Measurements from ENCODE around the gene ZFPM1.

The ZFPM1 gene

DNA sequence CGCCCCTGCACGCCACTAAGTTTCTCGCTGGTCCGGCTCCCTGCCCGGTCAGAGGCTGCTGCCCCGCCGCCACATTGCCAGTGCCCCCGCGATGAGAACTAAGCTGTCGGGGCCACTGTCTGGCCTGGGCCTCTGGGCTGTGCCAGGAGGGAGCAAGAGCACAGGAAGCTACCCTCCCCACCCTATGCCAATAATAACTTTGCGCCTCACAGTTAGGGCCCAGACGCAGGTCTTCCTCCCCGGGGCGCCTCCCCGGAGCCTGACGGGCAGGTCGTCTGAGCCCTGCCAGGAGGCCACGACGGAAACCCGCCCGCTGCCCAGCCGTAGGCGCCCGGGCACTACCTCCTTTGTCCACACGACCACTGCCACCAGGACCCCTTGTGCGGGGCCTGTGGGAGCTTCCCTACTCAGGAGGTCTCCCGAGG is 1.5 kb downstream of the ZFPM1 start:
- TF ChIP-seq, protein P1, sequence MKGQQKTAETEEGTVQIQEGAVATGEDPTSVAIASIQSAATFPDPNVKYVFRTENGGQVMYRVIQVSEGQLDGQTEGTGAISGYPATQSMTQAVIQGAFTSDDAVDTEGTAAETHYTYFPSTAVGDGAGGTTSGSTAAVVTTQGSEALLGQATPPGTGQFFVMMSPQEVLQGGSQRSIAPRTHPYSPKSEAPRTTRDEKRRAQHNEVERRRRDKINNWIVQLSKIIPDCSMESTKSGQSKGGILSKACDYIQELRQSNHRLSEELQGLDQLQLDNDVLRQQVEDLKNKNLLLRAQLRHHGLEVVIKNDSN (IDR thresholded peaks at IDR 0.05): no peak
- TF ChIP-seq TEAD4 (IDR thresholded peaks at IDR 0.05) (no peak), FOXM1 (IDR thresholded peaks at IDR 0.05; ENCODE audit: borderline replicate concordance, low read depth) (no peak)

DNA sequence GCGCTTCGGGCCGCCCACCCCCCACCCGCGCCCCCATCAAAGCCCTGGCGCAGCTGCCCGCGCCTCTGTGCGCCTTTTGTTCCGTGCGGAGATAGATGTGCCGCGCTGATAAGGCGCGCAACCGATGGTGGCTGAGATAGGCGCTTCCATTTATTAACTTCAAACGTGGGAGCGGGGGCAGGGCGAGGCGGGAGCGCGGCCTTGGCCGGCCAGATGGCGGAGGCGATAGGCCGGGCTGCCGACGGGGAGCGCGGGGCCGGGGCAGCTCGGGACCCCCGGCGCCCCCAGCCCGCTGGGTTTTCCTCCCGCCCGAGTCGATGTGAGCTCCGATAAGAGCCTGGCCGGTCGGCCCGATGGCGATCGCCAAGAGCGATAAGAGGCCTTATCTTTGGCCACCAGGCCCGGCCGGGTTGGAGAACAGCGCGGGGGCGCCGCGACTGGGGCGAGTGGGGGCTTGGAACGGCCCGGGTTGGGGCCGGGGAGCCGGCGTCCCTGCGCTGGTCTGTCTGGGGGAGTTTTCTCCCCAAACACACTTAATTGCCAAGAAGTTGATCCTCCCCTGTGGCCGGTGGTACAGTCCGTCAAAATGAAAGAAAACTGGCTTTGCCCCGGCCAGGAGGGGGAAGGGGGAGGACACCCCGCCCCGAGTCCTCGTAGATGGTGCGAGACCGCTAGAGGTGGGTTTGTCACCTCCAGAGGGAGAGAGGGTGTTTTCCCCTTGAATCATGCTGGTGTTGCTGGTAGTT is 2.7 kb downstream of the ZFPM1 start:
- TF ChIP-seq, protein P1 (IDR thresholded peaks at IDR 0.05): no peak
- no peak for TF ChIP-seq TEAD4 (IDR thresholded peaks at IDR 0.05)
- no peak for TF ChIP-seq CEBPB (IDR thresholded peaks at IDR 0.05)
- TF ChIP-seq ZBTB7A (IDR thresholded peaks at IDR 0.05; ENCODE audit: low read depth): no peak
- TF ChIP-seq FOXM1 (IDR thresholded peaks at IDR 0.05; ENCODE audit: borderline replicate concordance, low read depth): no peak
- no peak for TF ChIP-seq TCF12 (IDR thresholded peaks at IDR 0.05; ENCODE audit: low read depth)
- no peak for TF ChIP-seq TAF1 (IDR thresholded peaks at IDR 0.05; ENCODE audit: low read depth)
- no peak for TF ChIP-seq RAD21 (IDR thresholded peaks at IDR 0.05; ENCODE audit: low read depth)

DNA sequence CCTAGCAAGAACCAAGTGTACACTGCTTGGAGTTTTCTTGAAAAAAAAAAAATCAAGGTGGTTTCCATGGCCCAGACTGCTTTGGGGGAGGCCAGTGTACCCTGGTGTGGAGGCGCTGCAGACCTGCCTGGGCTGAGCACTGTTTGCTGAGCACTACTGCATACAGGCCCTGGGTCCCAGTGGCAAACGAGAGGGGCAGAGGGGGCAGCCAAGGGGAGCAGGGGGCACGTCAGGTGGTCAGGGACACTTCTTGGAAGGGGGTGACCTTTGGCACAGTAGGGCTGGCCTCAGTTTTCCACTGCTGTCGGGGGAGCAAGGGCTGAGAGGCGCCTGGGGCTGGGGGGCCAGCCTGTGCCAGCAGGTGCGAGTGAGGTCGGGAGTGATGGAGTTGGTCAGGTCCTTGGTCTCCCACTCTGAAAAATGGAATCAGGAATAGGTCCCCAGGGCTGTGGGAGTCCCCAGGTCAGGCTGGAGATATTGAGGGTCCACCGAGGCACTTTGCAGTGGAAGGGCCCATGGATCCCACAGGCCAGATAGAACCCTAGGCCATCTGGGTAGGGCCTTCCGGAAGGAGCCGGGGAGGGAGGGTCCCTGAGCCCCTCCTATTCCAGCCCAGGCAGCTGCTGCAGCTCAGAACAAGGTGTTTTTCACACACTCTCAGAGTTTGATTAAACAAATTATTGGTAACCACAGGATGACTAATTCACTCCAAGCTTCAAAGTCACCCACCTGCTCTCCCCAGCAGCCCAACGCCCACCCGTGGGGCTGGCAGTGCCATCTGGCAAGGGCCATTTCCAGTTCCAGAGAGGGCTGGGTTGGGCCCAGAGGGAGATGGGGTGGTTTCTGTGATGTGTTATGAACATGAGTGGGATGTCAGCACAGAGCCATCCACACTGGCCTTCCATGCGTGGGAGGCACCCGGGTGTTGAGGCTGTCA is 3.5 kb downstream of the ZFPM1 start:
- TF ChIP-seq, protein P1 (IDR thresholded peaks at IDR 0.05): no peak
- TF ChIP-seq EGR1 (IDR thresholded peaks at IDR 0.05) (no peak), EP300 (IDR thresholded peaks at IDR 0.05; ENCODE audit: borderline replicate concordance) (no peak), TCF12 (IDR thresholded peaks at IDR 0.05; ENCODE audit: low read depth) (no peak)

DNA sequence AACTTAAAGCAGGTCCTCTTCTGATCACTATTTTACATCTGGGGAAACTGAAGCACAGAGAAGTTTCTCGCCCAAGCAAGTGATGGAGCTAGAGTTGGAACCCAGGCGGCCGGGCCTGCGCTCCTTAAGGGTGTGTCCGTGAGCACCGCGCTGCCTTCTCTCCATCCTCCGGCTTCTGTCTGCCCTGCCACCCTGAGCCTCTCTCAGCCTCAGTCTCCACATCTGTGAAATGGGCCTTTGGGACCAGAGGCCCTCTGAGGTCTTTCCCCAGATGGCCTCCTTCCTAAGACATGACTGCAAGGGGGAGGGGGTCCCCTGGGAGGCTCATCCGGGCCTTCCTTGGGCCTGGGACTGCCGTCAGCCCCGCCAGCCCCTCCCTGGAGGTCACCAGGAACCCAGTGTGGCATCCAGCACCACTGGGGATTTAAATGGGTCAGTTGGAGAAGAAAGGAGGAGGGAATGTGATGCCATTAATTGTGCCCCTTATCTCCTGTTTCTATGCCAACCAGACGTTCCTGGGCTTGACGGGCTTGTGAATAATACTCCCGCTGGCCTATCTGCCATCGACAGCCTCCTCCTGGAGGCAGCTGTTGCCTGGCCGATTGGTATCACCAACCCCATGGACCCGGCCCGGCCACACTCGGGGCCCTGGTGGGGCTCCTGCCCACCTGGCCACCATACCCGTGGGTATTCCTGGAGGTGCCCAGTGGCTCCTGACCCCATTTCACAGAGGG is 5.1 kb downstream of the ZFPM1 start:
- TF ChIP-seq NFIC (IDR thresholded peaks at IDR 0.05) (no peak), FOXM1 (IDR thresholded peaks at IDR 0.05; ENCODE audit: borderline replicate concordance, low read depth) (no peak), YY1 (IDR thresholded peaks at IDR 0.05; ENCODE audit: low read depth) (no peak), EGR1 (IDR thresholded peaks at IDR 0.05) (no peak), ZBTB7A (IDR thresholded peaks at IDR 0.05; ENCODE audit: low read depth) (no peak), RAD21 (IDR thresholded peaks at IDR 0.05; ENCODE audit: low read depth) (no peak), TEAD4 (IDR thresholded peaks at IDR 0.05) (no peak), CEBPB (IDR thresholded peaks at IDR 0.05) (no peak), EP300 (IDR thresholded peaks at IDR 0.05; ENCODE audit: borderline replicate concordance) (no peak), TAF1 (IDR thresholded peaks at IDR 0.05; ENCODE audit: low read depth) (no peak), TCF12 (IDR thresholded peaks at IDR 0.05; ENCODE audit: low read depth) (no peak), CREB1 (IDR thresholded peaks at IDR 0.05; ENCODE audit: low read depth) (no peak)
- TF ChIP-seq, protein P1 (IDR thresholded peaks at IDR 0.05): no peak
- TF ChIP-seq, protein P2, sequence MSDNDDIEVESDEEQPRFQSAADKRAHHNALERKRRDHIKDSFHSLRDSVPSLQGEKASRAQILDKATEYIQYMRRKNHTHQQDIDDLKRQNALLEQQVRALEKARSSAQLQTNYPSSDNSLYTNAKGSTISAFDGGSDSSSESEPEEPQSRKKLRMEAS (IDR thresholded peaks at IDR 0.05): no peak
- TF ChIP-seq, protein P3, sequence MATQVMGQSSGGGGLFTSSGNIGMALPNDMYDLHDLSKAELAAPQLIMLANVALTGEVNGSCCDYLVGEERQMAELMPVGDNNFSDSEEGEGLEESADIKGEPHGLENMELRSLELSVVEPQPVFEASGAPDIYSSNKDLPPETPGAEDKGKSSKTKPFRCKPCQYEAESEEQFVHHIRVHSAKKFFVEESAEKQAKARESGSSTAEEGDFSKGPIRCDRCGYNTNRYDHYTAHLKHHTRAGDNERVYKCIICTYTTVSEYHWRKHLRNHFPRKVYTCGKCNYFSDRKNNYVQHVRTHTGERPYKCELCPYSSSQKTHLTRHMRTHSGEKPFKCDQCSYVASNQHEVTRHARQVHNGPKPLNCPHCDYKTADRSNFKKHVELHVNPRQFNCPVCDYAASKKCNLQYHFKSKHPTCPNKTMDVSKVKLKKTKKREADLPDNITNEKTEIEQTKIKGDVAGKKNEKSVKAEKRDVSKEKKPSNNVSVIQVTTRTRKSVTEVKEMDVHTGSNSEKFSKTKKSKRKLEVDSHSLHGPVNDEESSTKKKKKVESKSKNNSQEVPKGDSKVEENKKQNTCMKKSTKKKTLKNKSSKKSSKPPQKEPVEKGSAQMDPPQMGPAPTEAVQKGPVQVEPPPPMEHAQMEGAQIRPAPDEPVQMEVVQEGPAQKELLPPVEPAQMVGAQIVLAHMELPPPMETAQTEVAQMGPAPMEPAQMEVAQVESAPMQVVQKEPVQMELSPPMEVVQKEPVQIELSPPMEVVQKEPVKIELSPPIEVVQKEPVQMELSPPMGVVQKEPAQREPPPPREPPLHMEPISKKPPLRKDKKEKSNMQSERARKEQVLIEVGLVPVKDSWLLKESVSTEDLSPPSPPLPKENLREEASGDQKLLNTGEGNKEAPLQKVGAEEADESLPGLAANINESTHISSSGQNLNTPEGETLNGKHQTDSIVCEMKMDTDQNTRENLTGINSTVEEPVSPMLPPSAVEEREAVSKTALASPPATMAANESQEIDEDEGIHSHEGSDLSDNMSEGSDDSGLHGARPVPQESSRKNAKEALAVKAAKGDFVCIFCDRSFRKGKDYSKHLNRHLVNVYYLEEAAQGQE (IDR thresholded peaks at IDR 0.05; ENCODE audit: low read depth): no peak

DNA sequence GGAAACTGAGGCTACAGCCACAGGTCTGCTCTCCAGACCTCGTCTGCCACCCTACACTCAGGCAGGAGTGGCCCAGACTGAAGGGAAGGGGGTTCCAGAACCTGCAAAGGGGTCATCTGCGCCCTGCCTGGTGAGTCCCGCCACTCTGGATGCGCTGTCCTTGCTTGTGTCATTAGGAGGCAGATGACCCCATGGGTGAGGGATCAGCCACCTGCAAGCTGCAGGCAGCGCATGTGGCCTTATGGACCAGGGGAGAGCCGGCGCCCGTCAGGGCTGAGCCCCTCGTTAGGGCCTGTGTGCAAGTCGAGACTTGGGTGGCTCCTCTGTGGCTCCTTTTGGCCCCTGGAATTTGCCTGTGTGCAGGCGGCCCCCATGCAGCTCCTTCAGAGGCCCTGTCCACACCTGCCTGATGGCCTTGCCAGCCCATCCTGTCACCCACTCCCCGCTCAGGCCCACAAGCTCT is 5.7 kb downstream of the ZFPM1 start:
- TF ChIP-seq EGR1 (IDR thresholded peaks at IDR 0.05) (no peak), NFIC (IDR thresholded peaks at IDR 0.05) (no peak), CREB1 (IDR thresholded peaks at IDR 0.05; ENCODE audit: low read depth) (no peak), TEAD4 (IDR thresholded peaks at IDR 0.05) (no peak), EP300 (IDR thresholded peaks at IDR 0.05; ENCODE audit: borderline replicate concordance) (no peak), FOXM1 (IDR thresholded peaks at IDR 0.05; ENCODE audit: borderline replicate concordance, low read depth) (no peak), TCF12 (IDR thresholded peaks at IDR 0.05; ENCODE audit: low read depth) (no peak), CEBPB (IDR thresholded peaks at IDR 0.05) (no peak), TAF1 (IDR thresholded peaks at IDR 0.05; ENCODE audit: low read depth) (no peak), YY1 (IDR thresholded peaks at IDR 0.05; ENCODE audit: low read depth) (no peak)
- TF ChIP-seq, protein P3 (IDR thresholded peaks at IDR 0.05; ENCODE audit: low read depth): no peak
- TF ChIP-seq, protein P2 (IDR thresholded peaks at IDR 0.05): no peak
- TF ChIP-seq, protein P1 (IDR thresholded peaks at IDR 0.05): no peak
